WI38 (cell line): ENCODE data around the gene CUEDC2.
A peak's percentile ranks its signal among the peaks of the same experiment; 100 is the strongest.

Source experiments
- H3K4me3 ChIP-seq: 2 replicates; pipeline ENCODE4 v1.5.1; 2011; ENCODE audit warnings: low read depth, mild to moderate bottlenecking, control low read depth, low read length
- CTCF ChIP-seq: IDR thresholded peaks from 2 replicates; pipeline ENCODE4 v1.5.1; 2012; ENCODE audit warnings: low read depth, mild to moderate bottlenecking, control low read depth, low read length

The CUEDC2 gene

GRCh38 chr10:102431452-102432124, 786 bp downstream of the CUEDC2 start:
- H3K4me3 ChIP-seq, result peak overlapping the region; percentile 75
- TF ChIP-seq CTCF, result no peak

DNA sequence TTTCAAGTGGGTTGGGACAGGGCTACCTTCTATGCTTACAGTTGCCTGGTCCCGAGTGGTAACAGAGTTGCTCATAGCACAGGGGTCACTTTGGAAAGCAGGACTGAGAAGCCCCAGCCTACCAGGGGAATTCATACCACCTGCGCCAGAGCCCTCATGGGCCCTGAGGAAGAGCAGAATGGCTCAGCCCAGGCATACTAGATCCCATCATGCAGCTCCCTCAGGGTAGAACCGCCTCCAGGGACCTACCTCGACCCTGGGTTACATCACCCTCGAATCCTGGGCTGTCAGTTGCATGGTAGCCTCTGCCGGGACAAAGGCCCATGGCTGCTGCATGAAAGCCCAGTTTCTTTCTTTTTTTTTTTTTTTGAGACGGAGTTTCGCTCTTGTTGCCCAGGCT, 2.9 kb downstream of the CUEDC2 start:
- no peak for TF ChIP-seq CTCF
- no peak overlapping the region for H3K4me3 ChIP-seq

DNA sequence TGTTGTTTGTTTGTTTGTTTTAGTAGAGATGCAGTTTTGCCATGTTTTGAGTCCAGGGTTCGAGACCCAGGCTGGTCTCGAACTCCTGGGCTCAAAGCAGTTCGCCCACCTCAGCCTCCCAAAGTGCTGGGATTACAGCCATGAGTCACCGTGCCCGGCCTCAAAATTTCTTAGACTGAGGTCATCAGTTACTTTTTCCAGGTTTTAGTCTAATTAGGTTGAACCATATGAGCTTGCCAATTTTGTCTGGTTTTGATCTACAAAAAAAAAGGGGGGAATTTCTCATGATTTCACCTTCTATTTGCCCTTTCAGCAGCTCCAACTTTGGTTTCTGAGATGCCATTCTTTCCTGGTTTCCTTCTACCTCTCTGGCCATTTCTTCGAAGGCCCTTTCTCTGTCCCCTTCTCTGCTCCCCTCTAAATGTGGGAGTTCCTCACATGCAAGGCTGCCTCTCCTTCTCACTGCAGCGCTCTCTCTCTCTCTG, 5.5 kb downstream of the CUEDC2 start:
- no peak overlapping the region for H3K4me3 ChIP-seq
- no peak for TF ChIP-seq CTCF

- no peak overlapping the region for H3K4me3 ChIP-seq
Observed at GRCh38 chr10:102425444-102425843, 6.9 kb downstream of the CUEDC2 start.

DNA sequence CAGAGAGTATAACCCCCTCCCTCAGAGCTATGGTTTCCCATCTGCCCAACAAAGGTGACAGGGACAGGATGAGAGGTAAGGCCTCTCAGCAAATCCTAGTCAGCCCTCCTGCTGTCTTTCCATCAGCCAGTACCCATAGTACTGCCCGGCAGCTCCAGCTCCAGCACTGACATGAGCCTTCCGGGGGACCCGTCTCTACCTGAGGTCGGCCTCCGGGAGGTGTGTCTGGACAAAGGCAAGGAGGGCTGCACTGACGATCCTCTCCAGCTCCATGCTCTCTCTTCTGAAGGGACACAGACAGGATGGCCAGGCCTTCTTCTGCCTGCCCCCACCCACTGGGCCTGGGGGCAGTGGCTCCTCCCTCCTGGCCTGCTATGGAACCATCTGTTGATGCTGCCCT, 7.5 kb downstream of the CUEDC2 start:
- H3K4me3 ChIP-seq, result no peak overlapping the region
- TF ChIP-seq CTCF, result no peak

More at GRCh38 chr10:102425444-102425843, 6.9 kb downstream of the CUEDC2 start:
- TF ChIP-seq CTCF, result no peak

- H3K4me3 ChIP-seq, result no peak overlapping the region
- no peak for TF ChIP-seq CTCF
Observed at GRCh38 chr10:102424145-102424544, 8.2 kb downstream of the CUEDC2 start.

GRCh38 chr10:102423372-102423968, 8.9 kb downstream of the CUEDC2 start:
- no peak for TF ChIP-seq CTCF
- H3K4me3 ChIP-seq, result no peak overlapping the region
